NCI-H526 treated with DMSO at 0.1 percent for 48 hours (cell line): ENCODE measurements around the gene ESYT2.
A peak's percentile ranks its signal among the peaks of the same experiment; 100 is the strongest.

Source experiments
- DNase-seq: peaks from one replicate; lab custom pipeline; 2025; lab: John Stamatoyannopoulos, UW

The ESYT2 gene

DNA sequence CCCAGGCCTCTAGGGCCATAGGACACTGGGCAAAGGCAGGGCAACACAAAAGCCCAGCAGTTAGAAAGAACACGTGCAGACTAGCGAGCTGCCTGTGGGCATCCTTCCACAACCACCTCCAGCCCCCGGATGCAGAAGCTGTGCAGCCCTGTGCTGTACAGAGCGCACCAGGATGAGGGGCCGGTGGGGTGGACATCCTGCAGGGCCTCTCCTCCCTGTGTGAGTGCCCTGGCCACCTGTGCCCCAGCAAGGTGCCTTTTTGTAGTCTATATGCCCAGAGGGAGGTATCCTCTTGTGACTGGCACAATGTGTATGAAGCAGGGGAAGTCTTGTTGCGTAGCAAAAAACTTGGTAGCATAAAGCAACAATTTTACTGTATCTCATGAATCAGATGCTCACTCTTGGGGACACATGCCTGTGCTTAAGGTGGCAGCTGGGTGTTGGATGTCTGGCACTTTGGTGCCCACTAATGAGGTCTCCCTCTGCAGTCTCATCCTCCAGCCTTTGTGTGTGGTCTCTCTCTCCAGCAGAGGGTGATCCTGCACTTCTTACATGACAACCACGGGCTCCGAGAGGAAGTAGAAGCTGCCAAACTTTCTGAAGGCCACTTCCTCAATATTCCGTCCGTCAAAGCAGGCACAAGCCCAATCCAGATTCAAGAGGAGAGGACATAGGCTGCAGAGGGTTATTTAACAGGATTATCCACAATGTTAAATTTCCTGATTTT, 133.4 kb downstream of the ESYT2 start:
- DNase-seq, result peak; percentile 21

DNA sequence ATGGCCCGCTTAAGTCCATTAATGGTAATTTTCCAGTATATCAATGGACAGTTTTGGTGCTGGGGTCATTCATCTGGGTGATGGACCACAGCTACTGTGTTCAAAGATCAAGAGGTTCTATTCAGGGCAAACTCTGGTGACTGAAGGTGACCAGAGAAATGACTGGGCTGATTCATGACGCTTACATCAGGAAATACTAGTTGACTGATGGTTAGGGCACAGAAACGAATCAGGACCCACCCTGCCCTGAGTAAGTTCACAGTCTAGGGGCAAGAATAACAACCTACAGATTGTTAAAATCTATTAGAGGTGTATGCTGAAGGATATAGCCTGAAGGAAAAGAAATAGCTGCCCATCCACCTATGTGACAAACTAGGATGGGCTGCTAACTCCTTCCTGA, 134.3 kb downstream of the ESYT2 start:
- DNase-seq, result no peak

- no peak for DNase-seq
Measured at GRCh38 chr7:158694650-158695049, 134.7 kb downstream of the ESYT2 start.

DNA sequence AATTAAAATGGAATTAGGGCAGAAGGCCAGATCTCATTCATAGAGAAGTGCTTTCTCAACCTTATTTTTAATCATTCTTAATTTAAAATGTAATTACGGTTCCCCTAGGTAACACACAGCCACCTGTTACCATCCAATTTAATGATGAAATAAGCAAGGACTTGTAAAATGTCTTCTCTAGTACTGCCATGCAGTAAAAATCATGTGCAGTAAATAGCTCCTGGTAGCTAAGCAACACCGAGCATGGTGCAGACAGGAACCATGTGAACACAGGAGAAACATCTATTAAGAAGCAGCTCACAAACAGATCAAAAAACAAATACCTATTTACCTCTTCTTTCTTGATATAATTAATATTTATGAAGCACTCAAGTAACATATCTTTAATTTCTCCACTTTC, 139.8 kb downstream of the ESYT2 start:
- no peak for DNase-seq

GRCh38 chr7:158687406-158687805, 141.9 kb downstream of the ESYT2 start:
- DNase-seq, result no peak

DNA sequence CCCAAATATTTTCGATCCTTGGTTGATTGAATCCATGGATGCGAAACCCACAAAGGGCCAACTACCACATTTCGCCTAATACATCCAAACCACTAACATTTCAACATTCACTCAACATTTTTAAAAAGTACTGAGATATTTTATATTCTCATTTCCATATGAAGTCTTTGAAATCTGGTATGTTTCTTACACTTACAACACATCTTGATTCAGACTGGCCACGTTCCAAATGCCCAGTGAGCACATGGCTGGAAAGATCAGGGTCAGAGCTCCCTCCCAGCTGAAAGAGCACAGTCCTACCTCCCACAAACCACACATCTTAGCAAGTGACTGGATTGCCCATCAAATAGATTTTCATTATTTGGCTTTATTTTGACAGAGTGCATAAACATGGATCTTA, 143.6 kb downstream of the ESYT2 start:
- no peak for DNase-seq

DNA sequence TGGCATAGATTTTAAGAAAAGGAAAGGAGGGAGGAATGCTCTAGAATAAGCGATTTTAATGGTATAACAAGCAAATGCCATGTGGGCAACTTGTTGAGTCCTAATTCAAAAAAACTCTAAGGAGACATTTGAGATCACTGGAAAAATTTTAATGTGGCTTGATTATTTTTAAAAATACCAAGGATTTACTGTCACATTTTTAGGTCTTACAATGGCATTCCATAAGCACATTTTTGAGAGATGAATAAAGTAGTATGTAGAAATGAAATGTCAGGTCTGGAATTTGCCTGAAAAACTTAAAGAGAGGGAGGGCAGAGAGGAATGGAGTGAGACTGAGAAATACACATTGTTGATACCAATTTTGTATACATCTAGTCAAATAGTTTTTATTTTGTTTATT, 145.0 kb downstream of the ESYT2 start:
- no peak for DNase-seq

DNA sequence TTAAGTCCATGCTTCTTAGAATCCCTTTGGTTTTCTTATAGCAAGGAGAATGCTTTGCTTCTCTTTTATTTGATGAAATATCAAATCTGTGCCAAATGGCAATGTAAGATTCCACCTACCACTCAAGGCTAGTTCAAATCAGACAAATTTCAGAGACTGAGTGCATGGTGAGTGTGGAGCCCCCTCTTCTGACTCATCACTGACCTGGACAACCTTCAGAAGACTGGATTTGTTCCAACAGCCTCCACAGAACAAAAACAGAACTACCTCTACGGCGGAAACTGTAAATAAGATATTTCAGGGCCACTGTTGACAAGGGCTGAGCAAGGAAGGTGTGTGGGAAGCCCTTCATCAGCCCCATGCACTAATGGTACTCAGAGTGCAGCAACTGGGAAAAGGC, 145.8 kb downstream of the ESYT2 start:
- DNase-seq, result no peak

DNA sequence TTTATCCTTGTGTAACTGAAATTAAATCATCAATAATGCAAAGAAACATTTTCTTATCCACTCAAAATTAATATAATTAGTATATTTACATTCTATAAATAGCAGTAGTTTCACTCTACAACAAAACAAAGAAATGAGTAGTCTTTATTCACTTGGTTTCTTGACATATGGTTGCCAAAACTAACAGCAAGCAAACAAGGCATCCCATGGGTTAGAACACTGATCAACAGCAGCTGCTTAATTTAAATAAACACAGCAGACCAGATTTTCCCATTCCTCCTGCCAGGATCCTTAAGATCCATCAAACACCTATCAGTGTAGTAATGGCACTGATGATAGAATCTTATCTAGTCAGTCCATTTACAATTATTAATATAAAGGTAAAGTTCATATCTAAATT, 146.9 kb downstream of the ESYT2 start:
- no peak for DNase-seq
